ENCODE results near the gene TRIO.

DNA sequence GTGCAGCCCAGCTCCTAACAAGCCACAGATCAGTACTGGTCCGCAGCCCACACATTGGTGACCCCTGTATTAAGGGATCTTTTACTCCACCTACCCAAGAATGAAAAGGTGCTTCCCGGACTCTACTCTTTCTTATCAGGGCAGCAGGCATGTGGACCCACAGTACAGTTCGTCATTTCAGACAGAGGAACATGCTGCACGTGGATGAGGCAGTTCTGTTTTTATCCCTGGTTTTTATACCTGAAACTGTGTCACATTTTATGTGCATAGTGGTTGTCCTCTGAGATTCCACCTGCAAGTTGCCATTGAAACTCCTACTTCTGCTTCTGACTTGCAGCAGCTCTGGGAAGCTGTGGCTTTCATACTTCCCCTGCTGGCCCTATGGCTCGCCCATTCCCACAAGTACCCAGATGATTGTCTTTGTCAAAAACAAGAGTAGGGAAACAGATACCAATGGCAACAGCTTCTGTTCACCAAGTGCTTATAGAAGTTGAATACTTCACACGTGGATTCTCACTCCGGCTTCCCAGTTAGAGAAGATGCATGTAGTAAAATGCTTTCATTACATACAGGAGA lies 208.0 kb downstream of the TRIO start:
- TF ChIP-seq ZFX (IDR thresholded peaks at IDR 0.05) (no peak), EGR1 (IDR thresholded peaks at IDR 0.05; ENCODE audit: low read depth) (no peak)

All from HCT116 (cell line).